GM18858 (cell line): Measurements from ENCODE around the gene WNT8A.

Experiments
- ATAC-seq: cut with Tn5 transposase; IDR thresholded peaks from one replicate; pipeline ENCODE4 v1.9.1; 2021; ENCODE audit not compliant: unreplicated experiment

Gene WNT8A

GRCh38 chr5:138091685-138092084 is 7.9 kb downstream of the WNT8A start:
- no peak for ATAC-seq

GRCh38 chr5:138092301-138092700 is 8.5 kb downstream of the WNT8A start:
- no peak for ATAC-seq

GRCh38 chr5:138093036-138093435 is 9.2 kb downstream of the WNT8A start:
- no peak for ATAC-seq

GRCh38 chr5:138095100-138095907 is 11.5 kb downstream of the WNT8A start:
- ATAC-seq: no peak

GRCh38 chr5:138096363-138096762 is 12.5 kb downstream of the WNT8A start:
- ATAC-seq: no peak

GRCh38 chr5:138096997-138097828 is 13.4 kb downstream of the WNT8A start:
- ATAC-seq: no peak

- ATAC-seq: no peak
These were observed 18.9 kb downstream of the WNT8A start for GRCh38 chr5:138102454-138103318.

GRCh38 chr5:138103319-138103637 is 19.4 kb downstream of the WNT8A start:
- ATAC-seq: no peak

- no peak for ATAC-seq
These were observed 21.9 kb downstream of the WNT8A start for GRCh38 chr5:138105709-138106108.

- no peak for ATAC-seq
These were observed 23.4 kb downstream of the WNT8A start for GRCh38 chr5:138107213-138107612.

- ATAC-seq: no peak
These were observed 25.8 kb downstream of the WNT8A start for GRCh38 chr5:138109463-138110265.

GRCh38 chr5:138110266-138110963 is 26.6 kb downstream of the WNT8A start:
- no peak for ATAC-seq

- ATAC-seq: no peak
These were observed 27.3 kb downstream of the WNT8A start for GRCh38 chr5:138111181-138111580.

GRCh38 chr5:138111937-138112336 is 28.1 kb downstream of the WNT8A start:
- no peak for ATAC-seq

- ATAC-seq: no peak
These were observed 31.4 kb downstream of the WNT8A start for GRCh38 chr5:138115254-138115653.

- no peak for ATAC-seq
These were observed 44.5 kb downstream of the WNT8A start for GRCh38 chr5:138128334-138128733.

GRCh38 chr5:138129347-138129746 is 45.5 kb downstream of the WNT8A start:
- no peak for ATAC-seq

- ATAC-seq: no peak
These were observed 48.7 kb downstream of the WNT8A start for GRCh38 chr5:138132543-138132942.

- ATAC-seq: no peak
These were observed 55.3 kb downstream of the WNT8A start, which contains the start of gene NME5 for GRCh38 chr5:138138949-138139780. Gene NME5, minus strand, starts transcription at chr5:138139428. Its CDS starts 648 bp downstream, at chr5:138138780.
